HepG2 (cell line): Measurements from ENCODE around the gene SLC35F3. TPM values are rescaled to one million over a fixed set of nuclear protein-coding genes. Genes with fewer than 3 reads are reported as not detected.
A peak's percentile ranks its signal among the peaks of the same experiment; 100 is the strongest.

ENCODE experiments used
- ATAC-seq: fragments of 200-7000 bp; cut with Tn5 transposase; 3 replicates; pipeline ENCODE4 v1.9.1; 2020; ENCODE audit warnings: mild to moderate bottlenecking, moderate library complexity
- BruUV-seq: library from RNA; stranded (reverse); fragments of 400-500 nt; replicated peaks from 2 replicates; lab custom pipeline; 2021; lab: Mats Ljungman, UMichigan
- CTCF ChIA-PET: fragments of 300-600 bp; formaldehyde crosslinking; extraction: SDS; loops from one replicate; lab custom pipeline; 2021; ENCODE audit warnings: low total read pairs, inconsistent platforms, low intra/inter-chr PET ratio; lab: Yijun Ruan, JAX
- POLR2A ChIA-PET: fragments of 350-600 bp; sonication (Branson Sonifier 250); formaldehyde crosslinking; loops from one replicate; lab custom pipeline; 2020; ENCODE audit warnings: antibody characterized with exemption, inconsistent platforms; lab: Yijun Ruan, JAX
- DNase-seq: peaks from one replicate; pipeline ENCODE4 v3.0.0-alpha.2; 2015; ENCODE audit warnings: low spot score
- FAIRE-seq: peaks from 3 replicates; lab custom pipeline; 2011; peaks lifted over from hg19 to GRCh38; lab: Jason Lieb, UNC
- H2AFZ ChIP-seq: one replicate; pipeline ENCODE4 v1.6.1; 2011; ENCODE audit warnings: low read length, inconsistent platforms
- H3K27ac ChIP-seq: fragments of 300-600 bp; 3 replicates; pipeline ENCODE4 v1.8.0; 2011; ENCODE audit warnings: mixed run types, mild to moderate bottlenecking, mixed read lengths, low read length, inconsistent platforms; ENCODE audit not compliant: insufficient read depth; ENCODE audit errors: extremely low read length
- H3K27me3 ChIP-seq, 2 experiments: fragments of 200-600 bp in 1 of 2; 2 replicates in 1 of 2; 3 replicates in 1 of 2; pipeline versions ENCODE4 v1.6.0 to v1.8.0; 2011; ENCODE audit warnings: low read length in 2 of 2, mild to moderate bottlenecking in 2 of 2, moderate library complexity in 2 of 2, inconsistent platforms in 1 of 2; ENCODE audit not compliant: insufficient read depth in 2 of 2, control insufficient read depth in 1 of 2
- H3K36me3 ChIP-seq, 2 experiments: fragments of 200-600 bp in 1 of 2; replicated peaks in 1 of 2; 2 replicates in 1 of 2; 3 replicates in 1 of 2; pipeline versions ENCODE4 v1.5.1 to v1.8.0; 2011; ENCODE audit warnings: low read length in 2 of 2, inconsistent platforms in 1 of 2; ENCODE audit not compliant: insufficient read depth in 2 of 2, control insufficient read depth in 1 of 2
- H3K4me1 ChIP-seq: 2 replicates; pipeline ENCODE4 v1.5.1; 2012; ENCODE audit warnings: low read length, inconsistent platforms; ENCODE audit not compliant: insufficient read depth
- H3K4me2 ChIP-seq: 2 replicates; pipeline ENCODE4 v1.6.0; 2011; ENCODE audit warnings: low read depth, low read length, inconsistent platforms
- H3K4me3 ChIP-seq, 3 experiments: fragments of 200-600 bp in 1 of 3; sonication (generic), shearing (Covaris generic) in 1 of 3; replicated peaks in 1 of 3; 2 replicates each; pipeline ENCODE4 v1.5.1; 2011 to 2016; ENCODE audit warnings: low read length in 3 of 3, inconsistent platforms in 2 of 3, low read depth in 2 of 3, mild to moderate bottlenecking in 2 of 3, control low read depth in 1 of 3, mixed read lengths in 1 of 3; ENCODE audit not compliant: insufficient read depth in 1 of 3
- H3K79me2 ChIP-seq: one replicate; pipeline ENCODE4 v1.6.1; 2011; ENCODE audit warnings: low read length, inconsistent platforms; ENCODE audit not compliant: insufficient read depth
- H3K9ac ChIP-seq: 2 replicates; pipeline ENCODE4 v1.6.0; 2011; ENCODE audit warnings: mild to moderate bottlenecking, low read depth, low read length, inconsistent platforms; ENCODE audit not compliant: insufficient read depth
- H3K9me3 ChIP-seq: 2 replicates; pipeline ENCODE4 v1.5.1; 2012; ENCODE audit warnings: mild to moderate bottlenecking, low read length
- H4K20me1 ChIP-seq: 2 replicates; pipeline ENCODE4 v1.6.0; 2011; ENCODE audit warnings: inconsistent platforms, mild to moderate bottlenecking, low read length, moderate library complexity; ENCODE audit not compliant: insufficient read depth
- AHDC1 ChIP-seq: sonication (generic); formaldehyde crosslinking; IDR thresholded peaks from 2 replicates; pipeline ENCODE4 v1.5.1; 2020; ENCODE audit warnings: mild to moderate bottlenecking, missing genetic modification reagents, borderline replicate concordance
- HMG20B ChIP-seq: conservative IDR thresholded peaks from 2 replicates; pipeline ENCODE4 v1.6.1; 2016; ENCODE audit warnings: missing genetic modification reagents, missing compliant biosample characterization
- PAF1 ChIP-seq: IDR thresholded peaks from 2 replicates; pipeline ENCODE4 v1.6.1; 2016; ENCODE audit warnings: missing genetic modification reagents, missing compliant biosample characterization
- RXRA ChIP-seq: sonication (generic); formaldehyde crosslinking; IDR thresholded peaks from 2 replicates; pipeline ENCODE4 v1.5.1; 2020; ENCODE audit warnings: missing genetic modification reagents
- SRSF9 ChIP-seq: fragments of 200-400 bp; formaldehyde crosslinking; IDR thresholded peaks from 2 replicates; pipeline ENCODE4 v1.6.1; 2018; ENCODE audit warnings: borderline replicate concordance, mild to moderate bottlenecking, low read depth, low read length; ENCODE audit not compliant: insufficient read depth, poor library complexity, severe bottlenecking
- ZFP90 ChIP-seq: sonication (generic); formaldehyde crosslinking; IDR thresholded peaks from 2 replicates; pipeline ENCODE4 v1.8.0; 2022; ENCODE audit warnings: missing genetic modification reagents, mild to moderate bottlenecking, inconsistent platforms, borderline replicate concordance
- ZNF451 ChIP-seq: sonication (generic); formaldehyde crosslinking; IDR thresholded peaks from 2 replicates; pipeline ENCODE4 v1.5.0; 2020; ENCODE audit warnings: mild to moderate bottlenecking, missing genetic modification reagents
- ZNF724P ChIP-seq: sonication (generic); formaldehyde crosslinking; IDR thresholded peaks from 2 replicates; pipeline ENCODE4 v1.8.0; 2022; ENCODE audit warnings: missing genetic modification reagents, borderline replicate concordance
- WGBS: methylation state at CpG from one replicate; pipeline ENCODE4 v1.1.6; 2017; ENCODE audit warnings: low lambda C conversion rate; 5-methylcytosine and 5-hydroxymethylcytosine counted together
- in situ Hi-C: cut with HindIII; loops from 2 replicates; pipeline ENCODE4 v1.10.0; 2017; ENCODE audit warnings: low pct_unique_long_range_greater_than_20kb; ENCODE audit not compliant: extremely low pct_ligation_motif_present
- intact Hi-C: fragments of 100-400 bp; cut with micrococcal nuclease; formaldehyde crosslinking; loops from one replicate; pipeline ENCODE4 v1.10.0; 2022; ENCODE audit not compliant: unreplicated experiment
- polyA plus RNA-seq, 8 experiments: library from polyadenylated mRNA; depleted of rRNA in 3 of 8; stranded (reverse) in 7 of 8; unstranded in 1 of 8; fragments of >200 nt; fragmentation: Illumina TruSeq in 4 of 8; extraction: Trizol in 4 of 8; gene quantifications; 2 replicates each; pipeline versions ENCODE4 v1.2.1 to v1.2.3, GENCODE V29; 2011 to 2016; ENCODE audit warnings: low read depth in 4 of 8, missing spikeins in 1 of 8, mixed read lengths in 1 of 8; ENCODE audit not compliant: insufficient read depth in 1 of 8
- total RNA-seq, 5 experiments: library from RNA; depleted of rRNA; stranded (reverse); fragments of >200 nt; fragmentation: Illumina TruSeq; extraction: Trizol; gene quantifications; 2 replicates each; pipeline ENCODE4 v1.2.3, GENCODE V29; 2016; ENCODE audit warnings: low read depth in 1 of 5

Gene SLC35F3
- total and polyA plus RNA-seq, 2 of the 13 experiments (the other 11 are each of a cell fraction or from before 2014, with no cell fraction given), result not detected

GRCh38 chr1:234368320-234369032 lies 464.0 kb downstream of the SLC35F3 start (continued):
- no peak for TF ChIP-seq AHDC1 (CRISPR knock-in tag)
- TF ChIP-seq ZNF724P, result no peak
- TF ChIP-seq ZFP90, result no peak
- TF ChIP-seq SRSF9, result no peak

- H3K79me2 ChIP-seq, result peaks cover 10% of the 10 kb centered on the region
- no peaks in the 10 kb centered on the region for H3K9me3 ChIP-seq
- H3K4me3 ChIP-seq, result no peak overlapping the region
- no peak overlapping the region for H3K9ac ChIP-seq
- WGBS, result 73% methylated on average over 3 of the region's 3 CpGs
- peaks cover 17% of the 10 kb centered on the region for H3K4me1 ChIP-seq
- no peak for TF ChIP-seq RXRA (CRISPR knock-in tag)
- TF ChIP-seq ZNF451 (CRISPR knock-in tag), result no peak
- no peak for TF ChIP-seq PAF1 (CRISPR knock-in tag)
- no peak for TF ChIP-seq HMG20B (CRISPR knock-in tag)
- no peaks in the 10 kb centered on the region for H4K20me1 ChIP-seq
- intact Hi-C loops (no loop called here), in situ Hi-C loops (no loop called here)
- H2AFZ ChIP-seq, result no peak overlapping the region
- ChIA-PET POLR2A (no interaction called here), CTCF (no interaction called here)
- H3K27me3 ChIP-seq, result no peaks in the 10 kb centered on the region; a peak in 1 of 5 replicates
- FAIRE-seq (no peak), DNase-seq (no peak), ATAC-seq (no peak)
- H3K27ac ChIP-seq, result no peak overlapping the region
- peak overlapping the region; percentile 51; the same call in 1 of the 2 replicates for H3K4me2 ChIP-seq
- H3K36me3 ChIP-seq, result no peaks in the 10 kb centered on the region
- no TSS peak for BruUV-seq
Observed at GRCh38 chr1:234369033-234369430, 464.6 kb downstream of the SLC35F3 start.
